GM15510 (cell line): ENCODE measurements around the gene RPL41.

Source experiments
- POLR2A ChIP-seq: IDR thresholded peaks from 3 replicates; pipeline ENCODE4 v1.6.1; 2011; ENCODE audit warnings: borderline replicate concordance; ENCODE audit not compliant: insufficient read length; ENCODE audit errors: extremely low read depth

RPL41 gene

GRCh38 chr12:56116267-56117081, at the start of gene RPL41:
RPL41 (plus strand) TSS chr12:56116633.
- TF ChIP-seq POLR2A: peak; percentile 99

- TF ChIP-seq POLR2A: no peak
Measured at GRCh38 chr12:56071648-56072047, 44.8 kb upstream of the RPL41 start.

DNA sequence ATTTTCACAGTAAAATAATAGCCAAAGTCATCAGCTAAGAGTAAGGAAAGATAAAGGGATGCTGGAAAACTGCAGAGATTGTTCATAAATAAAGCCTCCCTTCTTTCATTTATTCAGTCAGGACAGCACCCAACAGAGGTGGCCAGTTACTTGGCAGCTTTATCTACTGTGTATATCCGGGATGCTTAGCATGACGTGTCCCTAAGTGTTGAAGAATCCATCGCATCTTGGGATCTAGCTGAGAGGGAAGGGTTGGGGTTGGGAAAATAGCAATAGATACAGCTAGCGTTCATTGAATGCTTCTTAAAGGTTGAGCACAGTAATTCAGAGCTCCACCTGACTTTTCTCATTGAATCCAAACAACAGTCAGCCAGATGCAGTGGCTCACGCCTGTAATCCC, 42.0 kb upstream of the RPL41 start:
- TF ChIP-seq POLR2A: no peak

GRCh38 chr12:56078427-56078826, 38.0 kb upstream of the RPL41 start:
- TF ChIP-seq POLR2A: no peak

DNA sequence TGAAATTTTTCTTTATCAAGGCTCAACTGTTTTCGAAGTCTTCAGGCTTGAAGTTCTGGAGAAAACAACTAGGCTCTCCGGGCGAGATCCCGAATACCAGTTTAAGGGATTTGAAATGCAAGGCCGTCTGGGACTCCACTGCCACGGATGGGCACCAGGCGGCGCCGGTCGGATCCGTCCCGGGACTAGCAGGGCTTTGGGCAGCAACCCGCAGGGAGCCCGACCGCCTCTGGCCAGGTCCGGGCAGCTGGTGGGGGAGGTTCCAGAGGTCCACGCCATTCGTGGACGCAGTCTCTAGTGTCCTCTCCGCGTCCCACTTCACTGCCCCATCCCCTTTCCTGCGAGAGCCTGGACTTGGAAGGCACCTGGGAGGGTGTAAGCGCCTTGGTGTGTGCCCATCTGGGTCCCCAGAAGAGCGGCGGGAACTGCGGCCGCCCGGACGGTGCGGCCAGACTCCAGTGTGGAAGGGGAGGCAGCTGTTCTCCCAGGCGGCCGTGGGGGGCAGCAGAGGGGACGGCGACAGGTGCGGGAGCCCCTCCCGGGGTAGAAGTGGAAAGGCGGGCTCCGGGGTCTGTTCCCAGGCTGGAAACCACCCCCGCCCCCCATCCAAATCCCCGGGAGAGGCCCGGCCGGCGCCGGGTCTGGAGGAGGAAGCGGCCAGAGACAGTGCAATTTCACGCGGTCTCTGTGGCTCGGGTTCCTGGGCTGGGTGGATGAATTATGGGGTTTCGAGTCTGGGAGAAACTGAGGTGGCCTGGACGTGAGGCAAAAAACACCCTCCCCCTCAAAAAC, 37.3 kb upstream of the RPL41 start:
- TF ChIP-seq POLR2A: no peak

DNA sequence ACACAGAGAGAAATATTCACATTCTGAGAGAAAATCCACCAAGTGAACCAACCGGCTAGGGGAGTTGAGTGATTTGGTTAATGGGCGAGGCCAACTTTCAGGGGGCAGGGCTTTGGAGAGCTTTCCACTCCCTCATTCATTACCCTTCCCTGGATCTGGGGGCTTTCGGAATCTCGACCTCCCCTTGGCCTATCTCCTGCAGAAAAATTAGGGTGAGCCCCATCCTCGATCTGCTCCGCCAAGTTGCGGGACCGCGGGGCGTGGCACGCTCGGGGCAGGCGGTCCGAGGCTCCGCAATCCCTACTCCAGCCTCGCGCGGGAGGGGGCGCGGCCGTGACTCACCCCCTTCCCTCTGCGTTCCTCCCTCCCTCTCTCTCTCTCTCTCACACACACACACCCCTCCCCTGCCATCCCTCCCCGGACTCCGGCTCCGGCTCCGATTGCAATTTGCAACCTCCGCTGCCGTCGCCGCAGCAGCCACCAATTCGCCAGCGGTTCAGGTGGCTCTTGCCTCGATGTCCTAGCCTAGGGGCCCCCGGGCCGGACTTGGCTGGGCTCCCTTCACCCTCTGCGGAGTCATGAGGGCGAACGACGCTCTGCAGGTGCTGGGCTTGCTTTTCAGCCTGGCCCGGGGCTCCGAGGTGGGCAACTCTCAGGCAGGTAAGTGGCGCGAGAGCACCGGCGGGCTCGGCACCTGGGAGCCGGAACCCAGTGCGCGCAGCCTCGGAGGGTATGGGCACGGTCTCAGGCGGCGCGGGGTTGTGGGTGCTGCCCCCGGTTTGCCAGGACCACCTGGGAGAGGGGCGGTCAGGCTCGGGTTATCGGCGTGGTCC, 36.5 kb upstream of the RPL41 start, which contains the start of gene ERBB3:
Gene ERBB3, plus strand, starts transcription at position 443 of the 833 bp plus-strand sequence. Its CDS starts 136 bp downstream, at position 579.
- no peak for TF ChIP-seq POLR2A

GRCh38 chr12:56080556-56081138, 35.8 kb upstream of the RPL41 start:
- TF ChIP-seq POLR2A: no peak

GRCh38 chr12:56081393-56082347, 34.8 kb upstream of the RPL41 start:
- TF ChIP-seq POLR2A: no peak

DNA sequence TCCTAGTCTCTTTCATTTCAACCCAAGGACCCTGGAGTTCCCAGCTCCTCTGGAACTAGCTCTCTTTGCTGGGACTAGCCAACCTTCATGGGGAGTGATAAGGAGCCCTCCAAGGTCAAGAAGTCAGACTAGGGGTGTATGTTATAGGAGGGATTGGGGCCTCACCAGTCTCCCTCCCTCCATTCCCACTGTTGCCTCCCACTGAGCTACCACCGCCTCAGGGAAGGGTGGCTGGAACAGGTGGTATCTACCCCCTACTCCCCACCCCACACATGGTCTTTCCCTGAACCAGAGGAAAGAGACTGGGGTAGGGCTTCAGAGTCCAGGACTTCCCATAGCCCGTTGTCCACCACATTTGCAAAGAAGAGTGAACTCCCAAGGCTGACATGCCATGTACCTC, 34.1 kb upstream of the RPL41 start:
- TF ChIP-seq POLR2A: no peak

- no peak for TF ChIP-seq POLR2A
Measured at GRCh38 chr12:56082967-56083366, 33.5 kb upstream of the RPL41 start.

DNA sequence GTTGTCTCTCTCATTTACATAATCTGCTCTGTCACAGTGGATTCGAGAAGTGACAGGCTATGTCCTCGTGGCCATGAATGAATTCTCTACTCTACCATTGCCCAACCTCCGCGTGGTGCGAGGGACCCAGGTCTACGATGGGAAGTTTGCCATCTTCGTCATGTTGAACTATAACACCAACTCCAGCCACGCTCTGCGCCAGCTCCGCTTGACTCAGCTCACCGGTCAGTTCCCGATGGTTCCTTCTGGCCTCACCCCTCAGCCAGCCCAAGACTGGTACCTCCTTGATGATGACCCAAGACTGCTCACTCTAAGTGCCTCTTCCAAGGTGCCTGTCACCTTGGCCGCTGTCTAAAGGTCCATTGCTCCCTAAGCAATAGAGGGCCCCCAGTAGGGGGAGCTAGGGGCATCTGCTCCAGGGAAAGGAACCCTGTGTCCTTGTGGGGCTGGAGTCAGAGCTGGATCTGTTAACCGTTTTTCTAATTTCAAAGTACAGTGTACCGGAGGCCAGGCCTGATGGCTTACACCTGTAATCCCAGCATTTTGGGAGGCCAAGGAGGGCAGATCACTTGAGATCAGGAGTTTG, 31.4 kb upstream of the RPL41 start:
- no peak for TF ChIP-seq POLR2A

- no peak for TF ChIP-seq POLR2A
Measured at GRCh38 chr12:56086096-56086495, 30.3 kb upstream of the RPL41 start.

GRCh38 chr12:56086608-56087007, 29.8 kb upstream of the RPL41 start:
- TF ChIP-seq POLR2A: no peak
